Hematopoietic multipotent progenitor cell (in vitro differentiated cells): Measurements from ENCODE around the gene KRT20. TPM values are rescaled to one million over a fixed set of nuclear protein-coding genes. Genes with fewer than 3 reads are reported as not detected.
A peak's percentile ranks its signal among the peaks of the same experiment; 100 is the strongest.
"Not testable (repeated sequence)": the region's sequence is repeated elsewhere in the genome, so short reads cannot be mapped to it uniquely, and the experiment has no call there.

Experiments used
- DNase-seq, 3 donors: peaks; one replicate each; pipeline ENCODE4 v3.0.0-alpha.2; 2011 to 2015; ENCODE audit warnings: low read depth in 2 of 3, low spot score in 2 of 3
- total RNA-seq: library from RNA; depleted of rRNA; stranded (reverse); fragments of >200 nt; gene quantifications from one replicate; pipeline ENCODE4 v1.2.3, GENCODE V29; 2012

Gene KRT20, protein sequence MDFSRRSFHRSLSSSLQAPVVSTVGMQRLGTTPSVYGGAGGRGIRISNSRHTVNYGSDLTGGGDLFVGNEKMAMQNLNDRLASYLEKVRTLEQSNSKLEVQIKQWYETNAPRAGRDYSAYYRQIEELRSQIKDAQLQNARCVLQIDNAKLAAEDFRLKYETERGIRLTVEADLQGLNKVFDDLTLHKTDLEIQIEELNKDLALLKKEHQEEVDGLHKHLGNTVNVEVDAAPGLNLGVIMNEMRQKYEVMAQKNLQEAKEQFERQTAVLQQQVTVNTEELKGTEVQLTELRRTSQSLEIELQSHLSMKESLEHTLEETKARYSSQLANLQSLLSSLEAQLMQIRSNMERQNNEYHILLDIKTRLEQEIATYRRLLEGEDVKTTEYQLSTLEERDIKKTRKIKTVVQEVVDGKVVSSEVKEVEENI
- total RNA-seq, result not detected

- no peak for DNase-seq
These were observed at the start of gene KRT20 for GRCh38 chr17:40884708-40885512. Gene KRT20, minus strand, starts transcription at chr17:40885242. Its CDS starts 57 bp downstream, at chr17:40885185.

GRCh38 chr17:40932608-40933007 is 47.6 kb upstream of the KRT20 start:
- no peak for DNase-seq

- no peak for DNase-seq
These were observed 46.3 kb upstream of the KRT20 start for GRCh38 chr17:40931311-40931710.

DNA sequence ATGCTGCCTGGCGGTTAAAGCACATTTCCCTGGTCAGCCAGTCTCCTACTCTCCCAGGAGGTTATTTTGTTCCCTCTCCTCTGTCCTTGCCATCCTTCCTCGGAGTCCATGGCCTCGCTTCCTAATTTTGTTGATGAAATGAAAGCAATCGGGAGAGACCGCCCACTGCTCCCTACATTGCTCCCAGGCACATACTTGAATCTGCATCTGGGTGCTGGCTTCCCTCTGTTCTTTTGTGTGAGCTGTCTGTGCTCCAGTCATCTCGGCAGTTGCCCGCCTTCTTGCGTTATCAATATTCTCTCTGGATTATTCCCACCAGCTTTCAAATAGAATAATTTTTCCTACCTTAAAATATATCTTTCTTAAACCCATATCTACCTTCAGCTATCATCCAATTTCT is 41.3 kb upstream of the KRT20 start:
- DNase-seq, result no peak

DNA sequence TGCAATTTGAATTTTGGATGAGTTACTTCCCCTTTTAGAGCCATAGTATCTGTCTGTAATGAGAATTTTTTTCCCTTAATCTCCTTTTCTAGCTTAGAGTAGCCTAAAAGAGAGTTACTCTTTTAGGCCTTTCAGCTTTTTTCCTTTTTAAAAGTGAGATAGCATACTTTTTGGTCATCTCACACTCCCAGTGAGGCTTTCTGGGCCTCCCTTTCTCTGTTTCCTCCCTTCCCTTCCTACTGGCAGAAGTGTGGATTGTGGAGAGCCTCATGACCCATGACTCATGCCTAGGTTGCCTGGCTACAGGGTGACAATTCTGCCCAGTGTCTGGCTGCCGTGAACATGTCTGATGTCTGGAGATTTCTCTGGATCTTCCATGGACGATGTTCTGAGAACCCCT is 37.2 kb upstream of the KRT20 start:
- no peak for DNase-seq

- no peak for DNase-seq
These were observed 36.0 kb upstream of the KRT20 start for GRCh38 chr17:40921026-40921425.

- not testable (repeated sequence) for DNase-seq
These were observed 32.1 kb upstream of the KRT20 start for GRCh38 chr17:40917116-40917515.

DNA sequence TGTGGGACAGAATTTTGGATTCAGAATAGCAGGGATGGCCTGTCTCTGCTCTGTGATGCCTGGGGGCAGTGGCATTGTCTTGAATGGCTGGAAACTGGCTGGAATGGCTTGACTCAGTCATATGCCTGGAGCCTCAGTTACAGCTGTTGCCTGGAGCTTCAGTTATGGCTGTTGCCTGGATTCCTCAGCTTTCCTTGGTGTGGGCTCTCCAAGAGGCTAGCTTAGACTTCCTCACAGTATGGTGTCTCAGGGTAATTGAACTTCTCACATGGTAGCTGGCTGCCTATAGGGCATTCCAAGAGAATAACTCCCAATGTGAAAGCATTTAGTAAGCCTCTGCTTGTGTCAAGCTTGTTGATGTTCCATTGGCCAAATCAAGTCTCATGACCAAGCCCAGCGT is 31.3 kb upstream of the KRT20 start:
- DNase-seq, result no peak

- no peak for DNase-seq
These were observed 30.7 kb upstream of the KRT20 start for GRCh38 chr17:40915721-40916256.

- DNase-seq, result no peak
These were observed 30.2 kb upstream of the KRT20 start for GRCh38 chr17:40915199-40915661.

- DNase-seq, result no peak
These were observed 29.2 kb upstream of the KRT20 start for GRCh38 chr17:40914075-40914855.

GRCh38 chr17:40912486-40913210 is 27.6 kb upstream of the KRT20 start:
- DNase-seq, result no peak

DNA sequence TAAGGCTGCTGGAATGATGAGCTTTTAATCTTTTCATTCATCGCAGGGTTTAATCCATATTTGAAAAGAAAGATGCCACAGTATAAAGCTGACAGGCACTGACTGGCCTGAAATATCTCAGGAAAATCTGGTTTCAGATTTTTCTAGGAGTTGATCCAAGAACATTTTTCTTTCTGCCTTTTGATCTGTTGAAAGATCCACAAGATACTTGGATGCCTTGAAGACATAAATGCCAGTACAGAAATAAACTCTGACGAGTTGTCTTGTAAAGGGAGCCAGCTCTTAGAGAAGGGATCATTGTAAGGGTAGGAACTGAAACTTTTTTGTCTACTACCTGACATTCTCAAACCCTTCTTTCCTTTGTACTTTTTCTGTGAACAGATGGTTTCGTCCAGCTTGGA is 25.4 kb upstream of the KRT20 start:
- no peak for DNase-seq

GRCh38 chr17:40909755-40910154 is 24.7 kb upstream of the KRT20 start:
- DNase-seq, result no peak

GRCh38 chr17:40909351-40909750 is 24.3 kb upstream of the KRT20 start:
- DNase-seq, result peak; percentile 42 to 83 (median 79)

DNA sequence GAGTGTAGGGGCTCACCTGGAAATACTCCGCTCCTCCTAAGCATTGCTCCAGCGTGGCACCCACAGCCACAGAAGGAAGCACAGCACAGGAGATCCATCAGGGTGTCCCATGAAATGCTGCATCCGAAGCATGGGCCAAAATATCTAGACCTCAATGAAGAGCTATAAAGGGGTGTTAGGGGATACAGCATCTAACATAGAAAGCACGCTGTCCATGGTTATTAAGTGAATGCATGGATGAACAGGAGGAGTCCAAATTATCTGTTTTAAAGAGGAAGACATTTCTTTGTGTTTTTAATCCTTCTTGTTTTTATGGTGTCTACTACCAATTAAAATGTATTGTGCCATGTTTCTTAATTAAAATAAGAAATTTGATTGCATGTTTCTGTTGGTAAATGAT is 21.6 kb upstream of the KRT20 start:
- no peak for DNase-seq

DNA sequence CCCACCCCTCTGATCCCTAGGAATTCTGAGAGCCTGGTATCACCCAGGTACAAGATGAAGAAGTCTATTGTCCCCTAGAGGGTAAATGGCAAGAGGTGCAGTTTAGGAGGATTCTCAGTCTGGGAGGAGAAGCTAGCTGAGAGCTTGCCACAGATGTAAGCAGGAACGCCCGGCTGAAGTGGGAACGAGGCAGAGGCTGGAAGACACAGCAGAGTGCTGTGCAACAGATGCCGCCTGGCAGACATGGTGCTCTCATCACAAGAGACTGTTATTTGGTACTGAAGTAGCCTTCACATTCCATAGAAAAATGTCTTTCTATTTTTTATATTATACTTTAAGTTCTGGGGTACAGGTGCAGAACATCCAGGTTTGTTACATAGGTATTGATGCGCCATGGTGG is 20.3 kb upstream of the KRT20 start:
- no peak for DNase-seq

DNA sequence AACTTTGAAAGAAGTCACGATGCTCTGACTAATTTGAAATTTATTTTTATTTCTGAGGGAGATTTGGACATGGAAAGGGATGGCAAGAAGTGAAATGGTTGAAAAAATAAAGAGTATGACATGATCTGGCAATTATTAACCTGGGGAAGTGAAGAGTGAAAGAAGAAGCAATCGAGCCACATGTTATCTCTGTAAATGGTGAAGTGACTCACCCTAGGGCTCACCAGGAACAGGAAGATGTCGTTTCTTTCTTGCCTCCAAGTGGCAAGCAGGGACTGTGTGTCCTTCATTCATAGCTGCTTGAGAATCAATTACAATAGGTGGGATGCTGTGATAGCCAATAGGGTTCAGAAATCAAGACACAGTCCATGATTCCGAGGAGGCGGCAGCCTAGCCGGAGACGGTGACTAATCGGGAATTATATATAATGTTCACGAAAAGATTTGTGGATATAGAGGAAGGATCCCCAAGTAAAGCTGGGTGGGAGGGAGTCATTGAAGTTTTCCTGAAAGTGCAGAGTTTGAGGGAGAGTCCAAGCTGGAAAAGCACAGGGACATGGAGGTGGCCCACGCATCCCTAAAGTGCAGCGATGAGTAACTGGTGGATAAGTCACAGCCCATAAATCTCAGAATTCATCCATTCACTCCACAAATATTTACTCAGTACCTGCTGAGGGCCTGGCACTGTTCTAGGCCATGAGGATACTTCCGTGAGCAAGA is 18.2 kb upstream of the KRT20 start:
- no peak for DNase-seq

DNA sequence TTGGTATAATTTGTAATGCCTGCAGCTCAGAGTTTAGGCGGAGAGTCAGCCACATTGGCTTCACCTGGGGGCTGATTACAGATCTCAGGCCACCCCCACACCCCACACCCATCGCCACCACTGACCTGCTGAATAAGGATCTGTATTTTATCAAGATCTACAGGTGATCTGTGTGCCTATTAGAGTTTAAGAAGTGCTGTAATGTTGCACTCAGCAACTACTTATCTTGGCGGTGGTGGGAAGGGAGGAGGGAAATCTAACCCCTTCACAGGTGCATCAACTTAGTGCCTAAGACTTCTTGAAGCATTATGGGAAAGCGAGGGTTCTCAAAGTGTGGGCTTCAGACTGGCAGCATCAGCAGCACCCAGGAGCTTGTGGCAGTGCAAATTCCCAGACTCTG is 17.5 kb upstream of the KRT20 start:
- DNase-seq, result no peak
